Gastrocnemius medialis (tissue), 4 donors: ENCODE measurements around the gene FKBP6. TPM values are rescaled to one million over a fixed set of nuclear protein-coding genes. Genes with fewer than 3 reads are reported as not detected.
"Not testable (repeated sequence)": the region's sequence is repeated elsewhere in the genome, so short reads cannot be mapped to it uniquely, and the experiment has no call there.

Source experiments
- ATAC-seq, 2 donors: fragments of 150-250 bp; one replicate each; pipeline ENCODE4 v1.9.1; 2016
- DNase-seq, 2 donors: peaks; one replicate each; pipeline ENCODE4 v3.0.0-alpha.2; 2019
- H3K27ac ChIP-seq, 4 donors: fragments of 200-600 bp; sonication (generic); 1 replicate in 1 of 4; 2 replicates in 3 of 4; pipeline ENCODE4 v1.5.1; 2016 to 2018; ENCODE audit warnings: mild to moderate bottlenecking in 2 of 4, moderate library complexity in 1 of 4
- H3K27me3 ChIP-seq, 3 donors: fragments of 200-600 bp; sonication (generic) in 2 of 3; 1 replicate in 1 of 3; 2 replicates in 2 of 3; pipeline versions ENCODE4 v1.5.1 to v1.6.0; 2016 to 2019; ENCODE audit warnings: mild to moderate bottlenecking in 1 of 3, moderate library complexity in 1 of 3
- H3K36me3 ChIP-seq, 2 donors: fragments of 200-600 bp; sonication (generic) in 1 of 2; one replicate each; pipeline ENCODE4 v1.5.1; 2017 to 2018
- H3K4me1 ChIP-seq, 2 donors: fragments of 200-600 bp; sonication (generic) in 1 of 2; one replicate each; pipeline ENCODE4 v1.5.1; 2016 to 2017; ENCODE audit warnings: mild to moderate bottlenecking in 2 of 2
- H3K4me3 ChIP-seq, 4 donors: fragments of 200-600 bp; sonication (generic) in 3 of 4; 1 replicate in 1 of 4; 2 replicates in 3 of 4; pipeline ENCODE4 v1.5.1; 2016 to 2019; ENCODE audit warnings: mild to moderate bottlenecking in 2 of 4
- H3K9me3 ChIP-seq, 3 donors: fragments of 200-600 bp; sonication (generic) in 2 of 3; 1 replicate in 1 of 3; 2 replicates in 2 of 3; pipeline ENCODE4 v1.5.1; 2016 to 2019
- CTCF ChIP-seq, 5 experiments: fragments of 450-650 bp in 3 of 5; fragments of 200-600 bp in 2 of 5; sonication (generic) in 2 of 5; IDR thresholded peaks in 4 of 5; conservative IDR thresholded peaks in 1 of 5; 1 replicate in 4 of 5; 2 replicates in 1 of 5; pipeline ENCODE4 v1.5.1; 2016 to 2019; ENCODE audit warnings: antibody characterized with exemption in 5 of 5, mild to moderate bottlenecking in 3 of 5, moderate library complexity in 3 of 5
- POLR2A ChIP-seq, 2 donors: fragments of 450-650 bp; IDR thresholded peaks; one replicate each; pipeline ENCODE4 v1.6.1; 2017; ENCODE audit warnings: antibody characterized with exemption in 2 of 2, mild to moderate bottlenecking in 2 of 2, moderate library complexity in 2 of 2
- in situ Hi-C, 4 donors: fragments of 200-750 bp; cut with MboI; loops; one replicate each; pipeline versions ENCODE4 v1.15.0 to v1.8.0; 2017; ENCODE audit warnings: low sequenced_read_pairs in 4 of 4
- intact Hi-C: fragments of 100-400 bp; cut with DNase I; formaldehyde crosslinking; loops from one replicate; pipeline ENCODE4 v1.15.1; 2023; ENCODE audit warnings: low total_unique reads
- total RNA-seq, 4 donors: library from RNA; depleted of rRNA; stranded (reverse); fragments of >200 nt; gene quantifications; one replicate each; pipeline versions ENCODE4 v1.1.0 to v1.2.3, GENCODE V29; 2016

FKBP6 gene
- total RNA-seq, 4 donors from 2014 or later: not detected

- H3K27ac ChIP-seq: no peak overlapping the region
- in situ Hi-C loops (no loop called here), intact Hi-C loops (no loop called here)
- no peak for DNase-seq
- H3K9me3 ChIP-seq: no peaks in the 10 kb centered on the region
- no peak overlapping the region for H3K4me3 ChIP-seq
- no peaks in the 10 kb centered on the region for H3K27me3 ChIP-seq
- ATAC-seq: no peak
- peaks cover 0 to 36% of the 10 kb centered on the region in 2 donors for H3K36me3 ChIP-seq
- peaks cover 8 to 10% of the 10 kb centered on the region in 2 donors for H3K4me1 ChIP-seq
- no peak for TF ChIP-seq CTCF (IDR thresholded peaks at IDR 0.05 in 4 of 5, conservative IDR thresholded peaks at IDR 0.05 in 1 of 5)
- TF ChIP-seq POLR2A (IDR thresholded peaks at IDR 0.05): no peak
These were observed 23.9 kb upstream of the FKBP6 start for GRCh38 chr7:73304071-73304470.

- H3K4me3 ChIP-seq, ATAC-seq, H3K9me3 ChIP-seq, intact Hi-C loops, H3K27ac ChIP-seq, H3K27me3 ChIP-seq, in situ Hi-C loops, DNase-seq: not testable (repeated sequence)
- Histone ChIP-seq H3K4me1 (peaks cover 9 to 15% of the 10 kb centered on the region in 2 donors), H3K36me3 (peaks cover 0 to 36% of the 10 kb centered on the region in 2 donors)
These were observed 23.2 kb upstream of the FKBP6 start for GRCh38 chr7:73304612-73305387.

- Histone ChIP-seq H3K4me1 (peaks cover 9 to 15% of the 10 kb centered on the region in 2 donors), H3K27me3 (no peaks in the 10 kb centered on the region), H3K4me3 (peak overlapping the region in 2 of 4 donors; percentile 81 to 93), H3K27ac (no peak overlapping the region), H3K9me3 (no peaks in the 10 kb centered on the region), H3K36me3 (peaks cover 0 to 36% of the 10 kb centered on the region in 2 donors)
- TF ChIP-seq POLR2A (IDR thresholded peaks at IDR 0.05): no peak
- TF ChIP-seq CTCF (IDR thresholded peaks at IDR 0.05 in 4 of 5, conservative IDR thresholded peaks at IDR 0.05 in 1 of 5): no peak
- DNase-seq: no peak
- in situ Hi-C loops: no loop called here
- no peak for ATAC-seq
- intact Hi-C loops: no loop called here
These were observed 20.5 kb upstream of the FKBP6 start for GRCh38 chr7:73307436-73307835.

GRCh38 chr7:73308074-73308664 lies 19.8 kb upstream of the FKBP6 start:
- H3K4me1 ChIP-seq: peaks cover 9 to 15% of the 10 kb centered on the region in 2 donors
- H3K4me3 ChIP-seq: peak overlapping the region; percentile 53 to 93 (median 76)
- TF ChIP-seq CTCF (IDR thresholded peaks at IDR 0.05 in 4 of 5, conservative IDR thresholded peaks at IDR 0.05 in 1 of 5) (no peak), POLR2A (IDR thresholded peaks at IDR 0.05) (no peak)
- ATAC-seq: peak; percentile 53 to 57
- H3K27me3 ChIP-seq: no peaks in the 10 kb centered on the region
- in situ Hi-C loops (no loop called here), intact Hi-C loops (no loop called here)
- DNase-seq: no peak
- H3K9me3 ChIP-seq: no peaks in the 10 kb centered on the region
- H3K27ac ChIP-seq: peak overlapping the region; percentile 75 to 81 (median 76)
- peaks cover 0 to 33% of the 10 kb centered on the region in 2 donors for H3K36me3 ChIP-seq

GRCh38 chr7:73308665-73309214 lies 19.2 kb upstream of the FKBP6 start, which contains the start of gene NSUN5:
Gene NSUN5, minus strand, starts transcription at chr7:73308826. Its CDS starts 36 bp downstream, at chr7:73308790.
- in situ Hi-C loops (no loop called here), intact Hi-C loops (no loop called here)
- H3K27ac ChIP-seq: peak within 1 kb of the TSS; percentile 75 to 81 (median 76)

GRCh38 chr7:73311421-73311820 lies 16.5 kb upstream of the FKBP6 start:
- DNase-seq, H3K27ac ChIP-seq, ATAC-seq, in situ Hi-C loops, H3K27me3 ChIP-seq, H3K9me3 ChIP-seq, H3K4me3 ChIP-seq, intact Hi-C loops, H3K36me3 ChIP-seq: not testable (repeated sequence)
- H3K4me1 ChIP-seq: peaks cover 9 to 15% of the 10 kb centered on the region in 2 donors

More at GRCh38 chr7:73308665-73309214, 19.2 kb upstream of the FKBP6 start, which contains the start of gene NSUN5:
- TF ChIP-seq POLR2A (IDR thresholded peaks at IDR 0.05) (peak in 1 of 2 donors; percentile 58), CTCF (IDR thresholded peaks at IDR 0.05 in 4 of 5, conservative IDR thresholded peaks at IDR 0.05 in 1 of 5) (no peak)
- DNase-seq (peak; percentile 72 to 89), ATAC-seq (peak; percentile 93 to 98)
- H3K9me3 ChIP-seq: no peaks in the 10 kb centered on the region
- H3K4me1 ChIP-seq: peaks cover 9 to 15% of the 10 kb centered on the region in 2 donors
- peak within 1 kb of the TSS; percentile 53 to 93 (median 76) for H3K4me3 ChIP-seq
- peaks cover 0 to 28% of the 10 kb centered on the region in 2 donors for H3K36me3 ChIP-seq
- H3K27me3 ChIP-seq: no peaks in the 10 kb centered on the region
